KMS-11 (cell line): ENCODE results near the gene NIN.

Source experiments
- H2AFZ ChIP-seq: fragments of 200-600 bp; sonication (generic); 2 replicates; pipeline ENCODE4 v1.6.1; 2016; ENCODE audit warnings: antibody characterized with exemption, mixed run types, low read depth
- H3K27ac ChIP-seq: fragments of 200-600 bp; sonication (generic); 2 replicates; pipeline ENCODE4 v1.6.1; 2016; ENCODE audit warnings: mild to moderate bottlenecking, mixed run types
- H3K27me3 ChIP-seq: fragments of 200-600 bp; sonication (generic); 2 replicates; pipeline ENCODE4 v1.6.1; 2017; ENCODE audit warnings: mild to moderate bottlenecking, low read depth, mixed run types, moderate library complexity; ENCODE audit not compliant: insufficient read depth
- H3K36me3 ChIP-seq: fragments of 200-600 bp; sonication (generic); 2 replicates; pipeline ENCODE4 v1.6.1; 2017; ENCODE audit warnings: mild to moderate bottlenecking, mixed run types; ENCODE audit not compliant: insufficient read depth
- H3K4me1 ChIP-seq: fragments of 200-600 bp; sonication (generic); 2 replicates; pipeline ENCODE4 v1.6.1; 2016; ENCODE audit warnings: mild to moderate bottlenecking, low read depth, mixed run types; ENCODE audit not compliant: poor library complexity, severe bottlenecking
- H3K4me2 ChIP-seq: fragments of 200-600 bp; sonication (generic); 2 replicates; pipeline ENCODE4 v1.7.0; 2016; ENCODE audit warnings: mild to moderate bottlenecking, mixed run types
- H3K4me3 ChIP-seq: fragments of 200-600 bp; sonication (generic); IDR thresholded peaks from 2 replicates; pipeline ENCODE4 v1.6.1; 2017; ENCODE audit warnings: low read depth, low read length, mixed read lengths; ENCODE audit not compliant: insufficient read depth
- H3K79me2 ChIP-seq: fragments of 200-600 bp; sonication (generic); 2 replicates; pipeline ENCODE4 v1.6.1; 2016; ENCODE audit warnings: low read depth, mixed run types; ENCODE audit not compliant: insufficient read depth
- H3K9ac ChIP-seq: fragments of 200-600 bp; sonication (generic); 2 replicates; pipeline ENCODE4 v1.6.1; 2016; ENCODE audit warnings: mild to moderate bottlenecking, mixed run types
- H4K20me1 ChIP-seq: fragments of 200-600 bp; sonication (generic); 2 replicates; pipeline ENCODE4 v1.6.1; 2016; ENCODE audit warnings: mild to moderate bottlenecking, mixed run types; ENCODE audit not compliant: insufficient read depth
- TF ChIP-seq, protein P1 (sequence below): fragments of 200-600 bp; sonication (generic); conservative IDR thresholded peaks from 2 replicates; pipeline ENCODE4 v1.6.1; 2017; ENCODE audit warnings: low read depth, mild to moderate bottlenecking, antibody characterized with exemption, low read length, moderate library complexity, mixed read lengths

NIN gene

GRCh38 chr14:50762931-50763300 lies 68.0 kb downstream of the NIN start:
- H4K20me1 ChIP-seq: no peaks in the 10 kb centered on the region
- H2AFZ ChIP-seq: no peak overlapping the region
- no peak overlapping the region for H3K4me3 ChIP-seq
- no peaks in the 10 kb centered on the region for H3K36me3 ChIP-seq
- no peak overlapping the region for H3K9ac ChIP-seq
- TF ChIP-seq, protein P1, sequence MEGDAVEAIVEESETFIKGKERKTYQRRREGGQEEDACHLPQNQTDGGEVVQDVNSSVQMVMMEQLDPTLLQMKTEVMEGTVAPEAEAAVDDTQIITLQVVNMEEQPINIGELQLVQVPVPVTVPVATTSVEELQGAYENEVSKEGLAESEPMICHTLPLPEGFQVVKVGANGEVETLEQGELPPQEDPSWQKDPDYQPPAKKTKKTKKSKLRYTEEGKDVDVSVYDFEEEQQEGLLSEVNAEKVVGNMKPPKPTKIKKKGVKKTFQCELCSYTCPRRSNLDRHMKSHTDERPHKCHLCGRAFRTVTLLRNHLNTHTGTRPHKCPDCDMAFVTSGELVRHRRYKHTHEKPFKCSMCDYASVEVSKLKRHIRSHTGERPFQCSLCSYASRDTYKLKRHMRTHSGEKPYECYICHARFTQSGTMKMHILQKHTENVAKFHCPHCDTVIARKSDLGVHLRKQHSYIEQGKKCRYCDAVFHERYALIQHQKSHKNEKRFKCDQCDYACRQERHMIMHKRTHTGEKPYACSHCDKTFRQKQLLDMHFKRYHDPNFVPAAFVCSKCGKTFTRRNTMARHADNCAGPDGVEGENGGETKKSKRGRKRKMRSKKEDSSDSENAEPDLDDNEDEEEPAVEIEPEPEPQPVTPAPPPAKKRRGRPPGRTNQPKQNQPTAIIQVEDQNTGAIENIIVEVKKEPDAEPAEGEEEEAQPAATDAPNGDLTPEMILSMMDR: no peak
- no peaks in the 10 kb centered on the region for H3K4me1 ChIP-seq
- no peaks in the 10 kb centered on the region for H3K27me3 ChIP-seq
- no peaks in the 10 kb centered on the region for H3K79me2 ChIP-seq
- H3K27ac ChIP-seq: no peak overlapping the region
- H3K4me2 ChIP-seq: no peak overlapping the region

- Histone ChIP-seq H3K4me3 (no peak overlapping the region), H3K27me3 (no peaks in the 10 kb centered on the region), H3K4me2 (no peak overlapping the region), H4K20me1 (no peaks in the 10 kb centered on the region), H3K79me2 (no peaks in the 10 kb centered on the region), H2AFZ (no peak overlapping the region), H3K4me1 (no peaks in the 10 kb centered on the region), H3K36me3 (no peaks in the 10 kb centered on the region), H3K27ac (no peak overlapping the region), H3K9ac (no peak overlapping the region)
- TF ChIP-seq, protein P1: no peak
Observed at GRCh38 chr14:50762001-50762930, 68.7 kb downstream of the NIN start.

- TF ChIP-seq, protein P1: no peak
- Histone ChIP-seq H3K36me3 (no peaks in the 10 kb centered on the region), H3K4me1 (no peaks in the 10 kb centered on the region), H3K27me3 (no peaks in the 10 kb centered on the region), H3K4me2 (no peak overlapping the region), H4K20me1 (no peaks in the 10 kb centered on the region), H2AFZ (no peak overlapping the region), H3K79me2 (no peaks in the 10 kb centered on the region), H3K9ac (no peak overlapping the region), H3K4me3 (no peak overlapping the region), H3K27ac (no peak overlapping the region)
Observed at GRCh38 chr14:50759800-50760543, 71.0 kb downstream of the NIN start.

DNA sequence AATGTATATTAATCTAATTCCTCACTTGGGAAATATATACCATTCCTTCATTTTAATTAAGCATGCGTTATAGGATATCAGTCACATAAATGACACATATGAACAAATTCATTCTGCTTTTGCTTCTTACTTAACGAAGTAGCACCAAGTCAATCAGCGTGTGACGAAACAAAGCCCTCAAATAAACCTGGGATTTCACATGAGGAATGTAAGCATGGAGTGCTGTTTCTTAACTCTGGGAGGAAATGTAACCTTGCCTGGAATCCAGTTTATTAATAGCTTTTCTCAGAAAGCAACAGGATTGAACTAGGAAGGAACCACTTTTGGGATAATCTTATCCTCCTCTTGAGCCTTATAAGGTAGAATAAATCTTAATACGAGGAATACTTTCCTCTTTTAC lies 72.0 kb downstream of the NIN start:
- H3K36me3 ChIP-seq: no peaks in the 10 kb centered on the region
- H3K27me3 ChIP-seq: no peaks in the 10 kb centered on the region
- no peak overlapping the region for H3K9ac ChIP-seq
- no peaks in the 10 kb centered on the region for H4K20me1 ChIP-seq
- TF ChIP-seq, protein P1: no peak
- H2AFZ ChIP-seq: no peak overlapping the region
- no peak overlapping the region for H3K4me2 ChIP-seq
- H3K4me1 ChIP-seq: no peaks in the 10 kb centered on the region
- no peak overlapping the region for H3K27ac ChIP-seq
- no peak overlapping the region for H3K4me3 ChIP-seq
- no peaks in the 10 kb centered on the region for H3K79me2 ChIP-seq
